Measurements from ENCODE around the gene PMP22.
A peak's percentile ranks its signal among the peaks of the same experiment; 100 is the strongest.

Gene PMP22

DNA sequence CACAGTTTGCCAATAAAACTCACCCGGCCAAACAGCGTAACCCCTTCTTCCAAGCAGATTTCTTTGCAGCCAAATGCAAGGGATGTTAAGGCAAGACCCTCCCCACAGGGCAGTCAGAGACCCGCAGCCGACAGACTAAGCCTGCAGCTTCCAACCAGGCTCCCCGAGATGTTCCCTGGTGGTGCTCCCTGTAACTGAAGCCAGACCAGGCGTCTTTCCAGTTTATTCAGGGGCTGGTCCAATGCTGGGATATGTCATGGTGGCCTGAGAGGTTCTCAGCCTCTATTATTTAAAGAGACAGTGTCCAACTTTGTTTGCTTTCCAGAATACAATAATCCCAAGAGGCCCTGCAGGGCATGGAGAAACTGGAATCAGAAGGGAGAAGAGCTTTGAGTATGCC is at the start of gene PMP22:
PMP22 (minus strand) TSS at position 196 of the 400 bp plus-strand sequence. CDS start 4,599 bp downstream, outside the sequence.
- no peak for DNase-seq

DNA sequence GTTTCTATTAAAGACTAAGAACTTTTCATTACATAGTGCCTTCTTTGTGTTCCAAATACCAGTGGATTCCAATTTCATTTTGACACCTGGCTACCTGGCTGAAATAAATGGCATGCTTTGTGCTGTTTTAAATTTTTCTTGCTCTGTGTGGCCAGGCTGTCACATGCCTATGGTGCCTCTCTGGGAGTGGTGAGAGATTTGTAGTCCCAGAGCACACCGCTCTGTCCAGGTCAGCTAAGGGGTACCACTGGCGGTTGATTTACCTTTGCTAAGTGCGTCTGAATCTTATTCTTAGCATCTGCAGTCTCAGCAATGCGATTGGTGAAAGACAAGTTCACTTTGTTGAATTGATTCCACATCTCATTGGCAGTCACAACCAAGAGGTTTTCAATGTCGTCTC is 46.9 kb upstream of the PMP22 start:
- no peak for DNase-seq

DNA sequence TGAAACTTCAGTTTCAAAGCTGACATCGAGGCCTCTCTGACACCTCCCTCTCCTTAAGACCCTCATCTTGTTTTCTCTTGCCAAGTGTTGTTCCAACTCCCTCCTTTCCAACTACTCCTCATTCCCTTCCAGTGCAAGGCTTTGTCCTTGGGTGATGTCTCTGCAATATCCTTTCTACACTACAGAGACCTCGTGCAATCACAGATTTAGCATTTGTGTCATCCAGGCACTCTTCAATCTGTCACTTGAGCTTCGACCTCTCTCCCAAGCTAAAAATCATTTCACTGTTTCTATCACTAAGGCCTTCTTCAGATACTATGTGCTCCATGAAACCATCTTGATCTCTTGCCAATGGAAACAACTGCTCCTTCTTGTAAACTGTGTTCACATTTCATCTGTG is 44.7 kb upstream of the PMP22 start:
- DNase-seq: no peak

DNA sequence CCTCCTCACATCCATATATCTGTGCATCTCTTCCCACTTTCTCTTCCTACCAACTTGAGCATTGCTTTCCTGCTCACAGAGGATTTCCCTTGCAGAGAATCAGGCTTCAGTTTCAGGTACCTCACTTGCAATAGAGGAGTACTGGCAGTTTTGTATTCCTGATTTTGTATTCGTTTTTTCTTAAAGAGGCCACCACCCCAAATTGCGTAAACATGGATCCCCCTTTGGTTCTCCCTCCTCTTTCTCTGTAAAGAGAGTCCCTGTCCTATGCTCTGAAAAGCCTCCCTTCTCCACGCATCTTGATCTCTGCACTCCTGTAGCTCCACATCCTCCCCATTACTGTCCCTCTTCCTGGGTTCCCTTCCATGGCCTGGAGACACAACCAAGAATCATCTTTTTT is 44.1 kb upstream of the PMP22 start:
- no peak for DNase-seq

DNA sequence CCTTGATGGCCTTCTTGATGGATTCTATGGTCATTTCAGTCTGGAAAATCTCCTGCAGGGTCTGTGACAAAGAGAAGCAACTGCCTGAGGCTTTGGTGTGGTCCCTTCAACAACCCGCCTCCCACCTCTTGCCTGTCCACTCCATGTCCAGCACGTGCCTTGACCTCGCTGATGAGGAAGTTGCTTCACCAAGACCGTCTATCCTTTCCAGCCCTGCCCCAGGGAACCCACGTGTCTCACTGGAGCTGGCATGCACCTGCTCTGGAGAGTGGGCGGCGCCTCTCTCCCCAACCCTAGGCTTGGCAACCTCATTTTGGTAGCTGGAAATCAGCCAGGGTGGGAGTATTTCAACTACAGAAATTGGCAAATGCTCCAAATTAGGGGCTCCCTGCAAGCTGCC is 43.6 kb upstream of the PMP22 start:
- DNase-seq: no peak

DNA sequence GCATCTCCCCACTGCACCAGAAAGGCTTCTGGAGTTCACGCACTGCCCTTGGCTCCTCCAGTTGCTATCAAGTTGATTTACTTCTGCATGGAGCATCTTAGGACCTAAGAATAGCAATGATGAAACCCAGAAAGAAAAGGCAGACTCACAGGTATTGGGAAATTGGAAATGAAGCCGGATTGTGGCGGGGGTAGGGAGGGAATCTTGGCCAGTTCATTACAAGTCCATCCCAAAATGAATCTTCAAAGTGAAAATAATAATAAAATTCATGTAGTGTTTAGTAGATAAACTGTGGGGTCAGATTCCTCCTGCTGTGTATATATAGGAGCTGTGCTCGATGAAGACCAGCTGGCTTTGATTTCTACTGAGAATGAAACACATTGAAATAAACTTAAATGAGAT is 42.6 kb upstream of the PMP22 start:
- DNase-seq: no peak

DNA sequence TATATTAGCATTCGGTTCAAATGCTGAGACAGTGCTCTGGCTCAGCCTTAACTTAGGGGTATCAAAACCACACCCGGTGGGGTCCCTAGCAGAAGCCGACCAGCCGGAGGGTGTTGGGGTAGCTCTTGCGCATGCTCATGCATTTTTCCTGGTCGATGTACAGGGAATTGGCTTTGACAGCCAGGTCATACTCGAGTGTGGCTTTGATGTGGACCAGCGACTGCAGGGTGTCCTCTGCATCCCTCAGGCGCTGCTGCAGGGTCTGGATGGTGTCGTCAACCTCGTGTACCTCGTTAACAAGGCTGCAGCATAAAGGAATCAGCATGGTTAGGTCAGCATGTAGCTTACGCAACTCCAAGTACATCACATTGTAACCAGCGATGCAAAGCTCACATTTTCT is 38.7 kb upstream of the PMP22 start:
- DNase-seq: peak; percentile 15

DNA sequence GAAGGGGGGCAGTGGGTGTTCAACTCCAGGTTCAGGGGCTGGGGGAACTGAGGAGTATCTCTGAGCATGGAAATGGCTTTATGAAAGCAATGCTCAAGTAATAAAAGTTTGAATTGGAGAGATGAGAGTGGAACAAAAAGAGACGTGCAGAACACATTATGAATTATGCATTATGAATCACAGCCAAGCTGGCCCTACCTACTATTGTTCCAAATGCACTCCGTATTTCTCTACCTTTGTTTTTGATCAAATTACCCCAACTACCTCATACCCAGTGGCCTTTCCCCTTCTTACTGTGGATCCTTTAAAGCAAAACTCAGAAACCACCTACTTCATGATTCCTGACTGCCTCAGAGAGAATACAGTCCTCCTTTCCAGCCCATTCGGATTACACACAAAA is 38.1 kb upstream of the PMP22 start:
- DNase-seq: no peak

DNA sequence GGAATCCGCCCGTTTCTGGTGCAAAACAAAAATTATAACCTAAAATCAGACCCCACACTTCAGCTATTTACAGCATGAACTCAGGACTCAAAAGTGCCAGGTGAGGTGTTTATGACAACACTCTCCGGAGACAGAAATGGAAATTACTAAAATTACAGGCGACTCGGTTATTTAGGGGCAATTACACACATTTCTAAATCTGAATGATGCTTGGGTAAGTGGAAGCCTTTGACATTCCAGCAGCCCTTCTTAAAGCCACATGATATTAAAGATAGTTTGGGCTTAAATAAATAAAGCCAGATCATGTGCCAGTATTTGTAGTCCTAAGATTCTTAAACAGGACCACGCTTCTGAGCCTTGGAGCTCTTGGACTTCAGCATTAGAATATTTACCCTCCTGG is 36.7 kb upstream of the PMP22 start:
- no peak for DNase-seq

DNA sequence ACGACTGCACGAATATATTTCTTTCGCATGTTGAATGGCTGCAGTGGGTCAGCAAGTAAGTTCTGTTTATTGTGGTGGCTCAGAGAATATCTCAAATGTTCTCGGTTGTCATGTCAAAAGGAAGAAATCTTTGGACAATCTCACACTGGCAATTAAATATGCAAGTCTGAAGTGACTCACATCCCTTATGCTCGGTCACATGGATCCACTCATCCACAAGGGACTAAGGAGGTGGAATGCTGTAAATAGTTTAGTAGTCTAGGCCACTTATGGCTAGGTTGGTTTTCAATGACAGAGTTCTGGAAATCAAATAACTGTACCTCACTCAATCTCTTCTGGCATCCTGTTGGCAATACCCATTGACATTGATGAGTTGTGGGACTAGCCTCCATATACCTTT is 33.0 kb upstream of the PMP22 start:
- no peak for DNase-seq

DNA sequence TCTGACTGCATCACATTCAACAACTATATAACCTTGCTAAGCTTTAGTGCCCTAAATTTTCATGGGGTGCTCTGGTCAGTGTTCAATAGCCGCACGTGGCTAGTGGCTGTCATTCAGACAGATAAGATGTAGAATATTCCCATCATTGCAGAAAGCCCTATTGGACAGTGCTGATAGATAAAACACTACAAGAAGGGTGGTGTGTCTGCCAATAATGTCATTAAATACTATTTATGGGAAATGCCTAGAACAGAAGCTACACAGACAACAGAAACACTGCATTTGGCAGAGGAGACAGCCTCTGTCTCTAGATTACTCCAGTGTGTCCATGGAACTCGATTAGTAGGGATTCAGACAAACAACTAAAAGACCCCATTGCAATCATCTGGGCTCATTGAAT is 28.4 kb upstream of the PMP22 start:
- no peak for DNase-seq

DNA sequence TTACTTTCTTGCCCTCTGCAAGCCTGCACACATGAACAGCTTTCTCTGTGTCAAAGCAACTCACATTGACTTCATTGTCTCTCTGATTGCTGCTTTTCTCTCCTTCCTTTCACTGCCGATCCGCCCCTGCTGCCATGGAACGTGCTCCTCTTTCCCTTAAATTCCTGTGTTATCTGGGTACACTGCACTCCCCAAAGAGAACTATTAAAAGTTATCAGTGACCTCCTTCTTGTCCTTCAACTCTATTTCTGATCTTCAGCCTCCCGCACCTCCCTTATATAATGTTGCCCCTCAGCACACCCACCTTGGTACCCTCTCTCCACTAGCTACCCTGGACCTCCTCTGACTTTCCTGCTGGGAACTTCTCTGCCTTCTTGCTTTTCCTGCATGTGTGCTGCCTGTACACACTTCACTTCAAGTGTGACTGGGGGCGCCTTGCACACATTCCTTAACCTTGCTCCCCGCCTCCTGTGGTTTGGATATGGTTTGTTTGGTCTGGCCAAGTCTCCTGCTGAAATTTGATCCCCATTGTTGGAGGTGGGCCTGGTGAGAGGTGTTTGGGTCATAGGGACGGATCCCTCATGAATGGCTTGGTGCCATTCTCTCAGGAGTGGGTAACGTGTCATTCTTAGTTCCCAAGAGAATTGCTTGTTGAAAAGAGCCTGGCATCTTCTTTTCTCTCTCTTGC is 26.7 kb upstream of the PMP22 start:
- DNase-seq: no peak

DNA sequence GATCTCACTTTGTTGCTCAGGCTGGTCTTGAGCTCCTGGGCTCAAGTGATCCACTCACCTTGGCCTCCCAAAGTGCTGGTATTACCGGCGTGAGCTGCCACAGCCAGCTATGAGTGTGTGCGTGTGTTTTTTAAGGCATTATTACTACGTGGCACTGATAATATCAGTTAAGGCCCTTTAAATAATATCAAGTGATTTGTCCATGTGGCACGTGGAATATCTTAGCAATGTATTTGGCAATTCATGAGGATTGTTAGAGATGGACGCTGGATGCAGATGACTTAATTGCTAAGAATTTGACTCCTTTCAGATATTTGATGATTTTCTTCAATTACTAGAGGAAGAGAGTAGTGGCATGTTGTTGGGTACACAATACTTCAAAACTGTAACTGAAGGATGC is 25.5 kb upstream of the PMP22 start:
- DNase-seq: no peak

DNA sequence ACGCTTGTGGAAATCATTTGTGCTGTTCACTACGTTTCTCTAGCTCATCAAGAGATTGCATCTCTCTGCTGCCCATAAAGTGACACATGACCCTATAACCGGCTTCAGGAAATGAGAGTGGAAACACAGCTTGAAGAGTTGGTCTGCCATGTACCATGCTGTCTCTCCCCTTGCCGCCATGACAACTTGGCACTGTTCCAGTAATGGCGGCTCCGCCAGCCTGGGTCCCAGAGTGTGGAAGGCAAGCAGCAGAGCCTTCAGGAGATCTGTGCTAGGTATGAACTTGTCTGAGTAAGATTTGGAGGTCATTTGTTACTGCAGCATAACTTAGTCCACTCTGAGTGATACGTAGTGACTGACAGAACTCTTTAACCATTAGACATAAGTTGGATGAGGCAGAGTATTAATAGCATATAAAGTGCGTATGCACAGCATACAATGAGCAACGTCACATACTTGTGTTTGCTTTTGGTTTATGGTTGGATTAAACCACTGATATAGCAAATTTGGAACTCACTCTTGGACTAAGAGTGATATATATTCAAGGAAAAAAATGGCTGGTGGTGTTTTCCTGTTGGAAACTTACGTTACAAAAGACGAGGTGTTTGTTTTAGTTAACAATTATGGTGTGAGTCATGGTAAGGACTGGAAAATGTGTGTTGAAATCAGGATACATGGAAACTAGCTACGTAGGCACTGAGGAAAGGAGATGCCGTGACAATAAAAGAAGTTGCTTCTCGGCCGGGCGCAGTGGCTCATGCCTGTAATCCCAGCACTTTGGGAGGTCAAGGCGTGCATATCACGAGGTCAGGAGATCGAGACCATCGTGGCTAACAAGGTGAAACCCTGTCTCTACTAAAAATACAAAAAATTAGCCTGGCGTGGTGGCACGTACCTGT is 24.4 kb upstream of the PMP22 start:
- DNase-seq: no peak

DNA sequence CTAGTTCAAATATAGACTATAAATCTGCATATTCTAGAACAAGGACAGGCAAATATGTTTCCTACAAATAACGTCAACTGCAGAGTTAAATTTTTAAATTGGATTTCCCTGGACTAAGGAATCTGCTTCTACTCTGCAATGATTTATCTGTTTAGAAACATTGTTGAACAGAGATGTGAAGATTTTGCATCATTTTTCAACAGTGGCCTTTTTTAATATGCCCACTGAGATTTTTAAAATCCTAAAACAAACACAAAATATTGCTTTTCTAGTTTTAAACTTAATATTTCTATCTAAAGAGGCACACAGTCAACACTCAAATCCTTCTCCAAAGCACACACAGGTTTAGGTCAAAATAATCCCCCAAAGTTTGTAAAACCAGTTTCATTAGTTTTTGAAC is 23.7 kb upstream of the PMP22 start:
- no peak for DNase-seq

DNA sequence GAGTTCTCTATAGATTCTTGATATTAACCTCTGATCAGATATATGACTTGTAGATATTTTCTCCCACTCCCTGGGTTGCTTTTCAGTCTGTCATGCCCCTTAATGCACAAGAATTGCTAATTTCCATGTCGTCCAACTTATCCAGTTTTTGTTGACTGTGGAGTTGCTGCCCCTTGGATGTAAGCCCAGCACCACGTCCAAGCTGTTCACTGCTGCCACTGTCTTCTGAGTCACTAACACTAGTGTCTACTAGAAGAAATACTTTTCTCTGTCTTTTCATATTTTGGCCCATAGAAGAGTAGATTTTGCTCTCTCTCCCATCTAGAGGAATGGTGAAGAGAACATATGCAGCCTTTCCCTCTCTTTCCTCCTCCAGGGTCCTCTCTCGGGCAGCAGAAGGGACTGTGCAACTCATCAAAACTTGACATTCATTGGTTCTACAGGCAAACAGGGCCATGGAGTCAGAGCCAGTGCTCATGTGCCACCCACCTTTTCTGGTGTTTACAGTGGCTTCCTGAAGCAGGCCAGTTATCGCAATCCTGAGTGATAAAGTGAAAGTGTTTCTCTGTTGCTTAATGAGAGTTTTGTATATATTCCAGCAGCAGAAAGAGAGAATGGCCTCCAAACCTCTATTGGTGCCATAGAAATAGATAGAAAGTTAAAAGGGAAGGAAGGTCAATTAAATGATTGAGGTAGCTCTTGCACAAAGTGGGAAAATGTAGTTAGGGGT is 22.6 kb upstream of the PMP22 start:
- no peak for DNase-seq

DNA sequence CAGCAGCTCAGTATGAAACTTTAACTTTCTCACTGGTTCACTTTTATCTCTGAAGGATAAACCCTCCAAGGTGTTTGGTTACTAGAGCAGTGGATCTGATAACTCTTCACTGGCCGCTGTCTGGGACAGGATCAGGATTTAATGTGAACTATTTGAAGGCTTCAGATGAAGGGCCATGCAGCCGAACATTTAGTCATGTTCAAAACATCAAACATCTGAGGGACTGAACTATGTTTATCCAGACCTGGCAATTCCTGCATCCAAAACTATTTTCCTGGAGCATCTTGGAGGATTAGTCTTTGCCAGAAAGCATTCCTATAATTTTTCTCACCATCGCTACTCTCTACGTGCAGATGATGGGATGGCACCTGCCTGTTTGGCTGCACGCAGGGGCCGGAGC is 20.3 kb upstream of the PMP22 start:
- no peak for DNase-seq

DNA sequence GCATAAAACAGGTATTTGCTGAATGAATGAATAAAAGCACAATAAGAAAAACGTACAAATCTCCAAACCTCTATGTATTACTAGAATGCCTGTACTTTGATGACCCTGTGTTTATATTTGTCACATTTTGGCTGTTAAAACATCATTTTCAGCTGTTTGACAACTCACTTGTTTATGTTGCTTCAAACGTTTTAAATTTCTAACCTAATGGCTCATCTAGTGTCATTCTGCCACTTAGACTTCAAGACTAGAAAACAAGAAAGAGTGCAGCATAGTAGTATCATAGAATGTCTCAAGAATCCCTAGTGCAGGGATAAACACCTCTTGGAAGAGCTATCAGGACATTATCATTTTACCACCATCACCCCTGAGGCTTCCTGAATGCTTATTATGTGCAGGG is 19.4 kb upstream of the PMP22 start:
- DNase-seq: no peak

DNA sequence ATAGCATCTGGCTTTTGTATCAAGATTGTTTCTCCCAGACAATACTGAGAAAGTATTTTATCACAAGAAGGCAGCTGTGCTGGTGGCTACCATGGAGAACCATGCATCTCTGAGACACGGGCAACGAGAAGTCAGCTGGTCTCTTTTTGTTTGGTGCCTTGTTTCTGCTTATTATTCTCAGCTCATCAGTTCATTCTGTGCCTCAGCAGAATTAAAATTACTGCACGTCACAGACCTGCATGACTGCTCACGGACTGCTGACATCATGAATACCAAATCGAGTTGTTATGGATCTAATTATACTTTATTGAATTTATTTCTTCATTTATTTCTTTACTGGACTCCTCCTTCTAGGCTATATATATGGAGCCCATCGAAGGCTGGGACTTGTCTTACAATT is 19.0 kb upstream of the PMP22 start:
- no peak for DNase-seq

DNA sequence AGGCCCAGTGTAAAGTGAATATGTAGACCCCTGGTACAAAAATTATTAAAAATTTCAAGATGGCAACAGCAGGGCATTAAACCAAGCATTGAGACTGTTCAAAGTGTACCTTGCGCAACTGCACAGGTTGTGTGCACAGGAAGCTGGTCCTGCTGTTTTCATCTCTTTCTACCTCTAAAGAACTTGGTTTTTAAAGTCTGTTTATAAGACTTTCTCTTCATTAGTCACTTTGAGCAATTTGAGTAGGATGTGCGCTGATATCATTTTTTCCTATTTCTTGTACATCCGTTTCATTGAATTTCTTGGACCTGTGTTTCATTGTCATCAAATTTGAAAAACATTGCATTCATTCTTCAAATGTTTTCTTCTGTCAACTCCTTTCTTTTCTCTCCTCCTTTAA is 16.8 kb upstream of the PMP22 start:
- no peak for DNase-seq

DNA sequence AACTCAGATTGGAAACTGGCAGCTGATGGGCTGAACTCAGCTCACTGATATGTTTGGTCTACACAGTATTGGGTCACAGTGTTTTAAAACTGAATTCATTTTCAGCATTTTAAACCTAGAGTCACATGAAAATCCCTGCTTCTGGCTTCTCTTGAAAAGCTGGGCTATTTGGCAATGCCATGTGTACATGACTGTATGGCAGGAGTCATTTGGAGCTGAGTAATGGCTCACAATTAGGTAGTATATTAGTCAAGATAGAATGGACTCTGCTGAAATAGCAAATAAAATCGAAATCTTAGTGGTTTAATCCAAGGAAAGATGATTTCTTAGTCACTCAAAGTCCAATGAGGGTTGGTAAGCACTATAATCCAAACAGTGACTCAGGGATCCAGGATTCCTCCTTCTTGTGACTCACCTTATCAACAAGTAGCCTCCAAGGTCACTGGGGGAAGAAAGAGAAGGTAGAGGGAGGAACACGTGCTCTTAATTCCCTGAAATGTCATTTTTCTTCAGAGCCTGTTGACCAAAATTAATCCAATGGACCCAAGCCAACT is 13.9 kb upstream of the PMP22 start:
- no peak for DNase-seq

DNA sequence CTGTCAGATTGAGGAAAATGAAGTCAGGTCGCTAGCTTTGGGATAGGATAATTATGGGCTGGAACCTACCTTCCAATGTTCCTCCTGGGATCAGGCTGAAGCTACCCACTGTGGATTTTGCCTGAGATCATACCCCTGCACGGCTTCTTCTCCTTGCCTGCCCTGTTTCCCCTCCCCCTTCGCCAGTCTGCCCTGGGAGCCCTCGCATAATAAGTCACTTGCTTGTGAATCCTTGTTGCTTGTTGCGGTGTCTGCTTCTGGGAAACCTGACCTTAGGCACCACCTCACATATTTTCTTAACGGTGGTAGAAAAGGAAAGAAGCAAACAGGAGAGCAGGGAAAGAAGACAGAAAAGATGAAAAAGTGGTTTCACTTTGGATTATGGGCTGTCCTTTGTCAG is 13.3 kb upstream of the PMP22 start:
- peak; percentile 55 for DNase-seq

DNA sequence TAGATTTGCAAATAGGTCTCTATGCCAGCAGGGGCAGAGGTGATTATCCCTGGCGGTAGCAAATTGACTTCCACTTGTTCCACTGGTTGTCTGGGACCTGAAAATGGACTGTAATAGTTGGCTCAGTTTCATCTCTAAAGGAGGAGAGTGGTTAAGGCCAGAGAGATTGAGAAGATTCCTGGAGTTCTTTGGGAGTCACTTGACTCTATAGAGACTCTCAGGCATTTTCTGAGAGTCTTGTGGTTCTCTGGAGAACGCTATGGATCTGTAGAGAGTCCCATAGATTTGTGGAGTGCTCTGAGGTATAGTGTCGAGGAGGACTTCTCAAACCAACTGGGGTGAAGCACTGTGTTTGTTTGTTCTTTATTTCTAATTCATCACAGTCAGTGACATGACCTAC is 8.9 kb upstream of the PMP22 start:
- no peak for DNase-seq
